ENCODE results near the gene AHCYL2. TPM values are rescaled to one million over a fixed set of nuclear protein-coding genes. Genes with fewer than 3 reads are reported as not detected.
"Not testable (repeated sequence)": the region's sequence is repeated elsewhere in the genome, so short reads cannot be mapped to it uniquely, and the experiment has no call there.

The AHCYL2 gene
- total RNA-seq, 1 donor from 2014 or later, result 14.7 TPM

- no peak for FAIRE-seq
- Histone ChIP-seq H3K79me2 (ENCODE audit: insufficient read depth, low read length) (no peaks in the 10 kb centered on the region), H3K9ac (ENCODE audit: low read length) (no peak overlapping the region), H3K27ac (ENCODE audit: low read depth, low read length) (no peak overlapping the region), H3K36me3 (ENCODE audit: insufficient read depth, low read length) (no peaks in the 10 kb centered on the region), H3K27me3 (ENCODE audit: insufficient read depth, low read length) (no peaks in the 10 kb centered on the region), H4K20me1 (ENCODE audit: insufficient read depth, low read length) (no peaks in the 10 kb centered on the region), H3K9me3 (ENCODE audit: insufficient read depth, low read depth, low read length) (no peaks in the 10 kb centered on the region), H3K4me2 (ENCODE audit: low read length) (no peak overlapping the region), H3K4me1 (ENCODE audit: insufficient read depth, low read length) (no peaks in the 10 kb centered on the region), H3K4me3 (ENCODE audit: insufficient read depth, low read depth, low read length) (no peak overlapping the region), H2AFZ (ENCODE audit: low read depth, low read length) (no peak overlapping the region)
- no peak overlapping the region for H3K27ac Mint-ChIP-seq (ENCODE audit: unreplicated experiment)
- H3K4me3 Mint-ChIP-seq (ENCODE audit: unreplicated experiment), result no peak overlapping the region
- TF ChIP-seq CTCF (IDR thresholded peaks at IDR 0.05; ENCODE audit: insufficient read depth, low read depth, low read length) (no peak), EZH2 (IDR thresholded peaks at IDR 0.05; ENCODE audit: insufficient read depth, low read length) (no peak)
- H3K27me3 Mint-ChIP-seq (ENCODE audit: low read depth, unreplicated experiment), result no peaks in the 10 kb centered on the region
- no peak for DNase-seq (ENCODE audit: low read depth)
- no peaks in the 10 kb centered on the region for H3K4me1 Mint-ChIP-seq (ENCODE audit: low read depth, unreplicated experiment)
- peaks cover 5% of the 10 kb centered on the region for H3K9me3 Mint-ChIP-seq (ENCODE audit: unreplicated experiment)
- H3K36me3 Mint-ChIP-seq (ENCODE audit: low read depth, unreplicated experiment), result peaks cover 10% of the 10 kb centered on the region
Observed at GRCh38 chr7:129212596-129212995, 12.2 kb upstream of the AHCYL2 start.

- Histone ChIP-seq H3K4me2 (ENCODE audit: low read length) (no peak overlapping the region), H3K27me3 (ENCODE audit: insufficient read depth, low read length) (no peaks in the 10 kb centered on the region), H3K4me1 (ENCODE audit: insufficient read depth, low read length) (no peaks in the 10 kb centered on the region), H3K36me3 (ENCODE audit: insufficient read depth, low read length) (no peaks in the 10 kb centered on the region), H3K9me3 (ENCODE audit: insufficient read depth, low read depth, low read length) (no peaks in the 10 kb centered on the region), H3K9ac (ENCODE audit: low read length) (no peak overlapping the region), H2AFZ (ENCODE audit: low read depth, low read length) (no peak overlapping the region), H3K79me2 (ENCODE audit: insufficient read depth, low read length) (no peaks in the 10 kb centered on the region), H3K27ac (ENCODE audit: low read depth, low read length) (no peak overlapping the region), H4K20me1 (ENCODE audit: insufficient read depth, low read length) (no peaks in the 10 kb centered on the region), H3K4me3 (ENCODE audit: insufficient read depth, low read depth, low read length) (no peak overlapping the region)
- H3K36me3 Mint-ChIP-seq (ENCODE audit: low read depth, unreplicated experiment), result peaks cover 6% of the 10 kb centered on the region
- H3K27ac Mint-ChIP-seq (ENCODE audit: unreplicated experiment), result no peak overlapping the region
- FAIRE-seq, result no peak
- TF ChIP-seq CTCF (IDR thresholded peaks at IDR 0.05; ENCODE audit: insufficient read depth, low read depth, low read length) (no peak), EZH2 (IDR thresholded peaks at IDR 0.05; ENCODE audit: insufficient read depth, low read length) (no peak)
- H3K27me3 Mint-ChIP-seq (ENCODE audit: low read depth, unreplicated experiment), result peaks cover 3% of the 10 kb centered on the region
- peaks cover 5% of the 10 kb centered on the region for H3K9me3 Mint-ChIP-seq (ENCODE audit: unreplicated experiment)
- no peaks in the 10 kb centered on the region for H3K4me1 Mint-ChIP-seq (ENCODE audit: low read depth, unreplicated experiment)
- H3K4me3 Mint-ChIP-seq (ENCODE audit: unreplicated experiment), result peak overlapping the region; percentile 16
- DNase-seq (ENCODE audit: low read depth), result no peak
Observed at GRCh38 chr7:129213828-129214227, 11.0 kb upstream of the AHCYL2 start.

GRCh38 chr7:129215691-129216090 is 9.1 kb upstream of the AHCYL2 start:
- not testable (repeated sequence) for H3K9me3 ChIP-seq (ENCODE audit: insufficient read depth, low read depth, low read length); FAIRE-seq; H3K4me2 ChIP-seq (ENCODE audit: low read length); H4K20me1 ChIP-seq (ENCODE audit: insufficient read depth, low read length); H3K27ac Mint-ChIP-seq (ENCODE audit: unreplicated experiment); H3K9me3 Mint-ChIP-seq (ENCODE audit: unreplicated experiment); DNase-seq (ENCODE audit: low read depth); H3K4me3 Mint-ChIP-seq (ENCODE audit: unreplicated experiment); H3K4me3 ChIP-seq (ENCODE audit: insufficient read depth, low read depth, low read length); H3K9ac ChIP-seq (ENCODE audit: low read length); H3K27ac ChIP-seq (ENCODE audit: low read depth, low read length); H3K27me3 Mint-ChIP-seq (ENCODE audit: low read depth, unreplicated experiment); H3K36me3 Mint-ChIP-seq (ENCODE audit: low read depth, unreplicated experiment); H2AFZ ChIP-seq (ENCODE audit: low read depth, low read length); H3K27me3 ChIP-seq (ENCODE audit: insufficient read depth, low read length); H3K79me2 ChIP-seq (ENCODE audit: insufficient read depth, low read length); H3K4me1 Mint-ChIP-seq (ENCODE audit: low read depth, unreplicated experiment); H3K4me1 ChIP-seq (ENCODE audit: insufficient read depth, low read length); H3K36me3 ChIP-seq (ENCODE audit: insufficient read depth, low read length)

GRCh38 chr7:129216101-129216715 is 8.6 kb upstream of the AHCYL2 start:
- not testable (repeated sequence) for H3K9me3 Mint-ChIP-seq (ENCODE audit: unreplicated experiment); H3K27me3 Mint-ChIP-seq (ENCODE audit: low read depth, unreplicated experiment); H3K79me2 ChIP-seq (ENCODE audit: insufficient read depth, low read length); H4K20me1 ChIP-seq (ENCODE audit: insufficient read depth, low read length); H2AFZ ChIP-seq (ENCODE audit: low read depth, low read length); H3K9ac ChIP-seq (ENCODE audit: low read length); H3K4me3 ChIP-seq (ENCODE audit: insufficient read depth, low read depth, low read length); H3K36me3 ChIP-seq (ENCODE audit: insufficient read depth, low read length); H3K36me3 Mint-ChIP-seq (ENCODE audit: low read depth, unreplicated experiment); H3K4me3 Mint-ChIP-seq (ENCODE audit: unreplicated experiment); H3K4me1 ChIP-seq (ENCODE audit: insufficient read depth, low read length); DNase-seq (ENCODE audit: low read depth); H3K27ac Mint-ChIP-seq (ENCODE audit: unreplicated experiment); H3K4me2 ChIP-seq (ENCODE audit: low read length); H3K4me1 Mint-ChIP-seq (ENCODE audit: low read depth, unreplicated experiment); H3K27me3 ChIP-seq (ENCODE audit: insufficient read depth, low read length); FAIRE-seq; H3K9me3 ChIP-seq (ENCODE audit: insufficient read depth, low read depth, low read length); H3K27ac ChIP-seq (ENCODE audit: low read depth, low read length)

GRCh38 chr7:129216821-129217416 is 7.9 kb upstream of the AHCYL2 start:
- not testable (repeated sequence) for H2AFZ ChIP-seq (ENCODE audit: low read depth, low read length); H3K27me3 ChIP-seq (ENCODE audit: insufficient read depth, low read length); H3K4me3 Mint-ChIP-seq (ENCODE audit: unreplicated experiment); H3K36me3 Mint-ChIP-seq (ENCODE audit: low read depth, unreplicated experiment); H3K4me3 ChIP-seq (ENCODE audit: insufficient read depth, low read depth, low read length); H3K27ac ChIP-seq (ENCODE audit: low read depth, low read length); H3K4me1 Mint-ChIP-seq (ENCODE audit: low read depth, unreplicated experiment); H3K4me2 ChIP-seq (ENCODE audit: low read length); H3K9me3 Mint-ChIP-seq (ENCODE audit: unreplicated experiment); H3K27ac Mint-ChIP-seq (ENCODE audit: unreplicated experiment); H3K79me2 ChIP-seq (ENCODE audit: insufficient read depth, low read length); DNase-seq (ENCODE audit: low read depth); H3K9me3 ChIP-seq (ENCODE audit: insufficient read depth, low read depth, low read length); H3K36me3 ChIP-seq (ENCODE audit: insufficient read depth, low read length); H3K27me3 Mint-ChIP-seq (ENCODE audit: low read depth, unreplicated experiment); H4K20me1 ChIP-seq (ENCODE audit: insufficient read depth, low read length); H3K9ac ChIP-seq (ENCODE audit: low read length); FAIRE-seq; H3K4me1 ChIP-seq (ENCODE audit: insufficient read depth, low read length)

All from astrocyte (in vitro differentiated cells and primary cell).